SK-N-SH treated with all-trans-retinoic acid at 6 μM for 48 hours (cell line): ENCODE results near the gene MESP1.

ENCODE experiments used
- ATAC-seq: fragments of 200-7000 bp; cut with Tn5 transposase; 3 replicates; pipeline ENCODE4 v1.9.1; 2020; ENCODE audit warnings: mild to moderate bottlenecking, moderate library complexity
- ARNTL ChIP-seq: fragments of 450-650 bp; formaldehyde crosslinking; IDR thresholded peaks from 2 replicates; pipeline ENCODE4 v1.5.0; 2020; ENCODE audit warnings: low read depth, mild to moderate bottlenecking, moderate library complexity, borderline replicate concordance
- BACH2 ChIP-seq: fragments of 250-450 bp; sonication (Bioruptor Pico); IDR thresholded peaks from 2 replicates; pipeline ENCODE4 v1.9.0; 2021; ENCODE audit warnings: mild to moderate bottlenecking, borderline replicate concordance
- CSDC2 ChIP-seq: fragments of 250-450 bp; sonication (Bioruptor Pico); IDR thresholded peaks from 2 replicates; pipeline ENCODE4 v1.5.0; 2020; ENCODE audit warnings: mild to moderate bottlenecking, moderate library complexity
- CSRNP3 ChIP-seq: fragments of 250-450 bp; sonication (Bioruptor Pico); IDR thresholded peaks from 2 replicates; pipeline ENCODE4 v1.5.1; 2021; ENCODE audit warnings: mild to moderate bottlenecking, moderate library complexity
- ESRRG ChIP-seq: fragments of 250-450 bp; sonication (Bioruptor Pico); IDR thresholded peaks from 2 replicates; pipeline ENCODE4 v1.6.1; 2021; ENCODE audit warnings: mild to moderate bottlenecking
- GLIS3 ChIP-seq: fragments of 250-450 bp; sonication (Bioruptor Pico); IDR thresholded peaks from 2 replicates; pipeline ENCODE4 v1.5.0; 2020; ENCODE audit warnings: mild to moderate bottlenecking, moderate library complexity
- ISL1 ChIP-seq: fragments of 250-450 bp; sonication (Bioruptor Pico); IDR thresholded peaks from 2 replicates; pipeline ENCODE4 v2.1.2; 2022; ENCODE audit warnings: mild to moderate bottlenecking, moderate library complexity
- OSR1 ChIP-seq: fragments of 250-450 bp; sonication (Bioruptor Pico); IDR thresholded peaks from 2 replicates; pipeline ENCODE4 v1.8.0; 2022; ENCODE audit warnings: moderate library complexity, mild to moderate bottlenecking, inconsistent platforms
- PATZ1 ChIP-seq: fragments of 250-450 bp; sonication (Bioruptor Pico); IDR thresholded peaks from 2 replicates; pipeline ENCODE4 v1.8.0; 2020; ENCODE audit warnings: mild to moderate bottlenecking, moderate library complexity, borderline replicate concordance
- POU6F1 ChIP-seq: fragments of 250-450 bp; sonication (Bioruptor Pico); IDR thresholded peaks from 2 replicates; pipeline ENCODE4 v1.8.0; 2021; ENCODE audit warnings: low read depth, mild to moderate bottlenecking, moderate library complexity, borderline replicate concordance
- PPARA ChIP-seq: fragments of 250-450 bp; sonication (Bioruptor Pico); IDR thresholded peaks from 2 replicates; pipeline ENCODE4 v1.5.0; 2020; ENCODE audit warnings: mild to moderate bottlenecking, borderline replicate concordance
- RARB ChIP-seq: fragments of 250-450 bp; sonication (Bioruptor Pico); IDR thresholded peaks from 2 replicates; pipeline ENCODE4 v1.8.0; 2021; ENCODE audit warnings: mild to moderate bottlenecking, moderate library complexity
- SNAI2 ChIP-seq: fragments of 250-450 bp; sonication (Bioruptor Pico); IDR thresholded peaks from 2 replicates; pipeline ENCODE4 v1.5.0; 2020; ENCODE audit warnings: mild to moderate bottlenecking, moderate library complexity
- TCF4 ChIP-seq: fragments of 250-450 bp; sonication (Bioruptor Pico); IDR thresholded peaks from 2 replicates; pipeline ENCODE4 v1.8.0; 2021; ENCODE audit warnings: mild to moderate bottlenecking, moderate library complexity, borderline replicate concordance
- TOX ChIP-seq: fragments of 250-450 bp; sonication (Bioruptor Pico); IDR thresholded peaks from 2 replicates; pipeline ENCODE4 v1.8.0; 2021; ENCODE audit warnings: mild to moderate bottlenecking, moderate library complexity, borderline replicate concordance
- TSHZ2 ChIP-seq: fragments of 250-450 bp; sonication (Bioruptor Pico); IDR thresholded peaks from 2 replicates; pipeline ENCODE4 v1.5.0; 2020; ENCODE audit warnings: mild to moderate bottlenecking, moderate library complexity
- ZC3H10 ChIP-seq: fragments of 250-450 bp; sonication (Bioruptor Pico); IDR thresholded peaks from 2 replicates; pipeline ENCODE4 v1.5.1; 2021; ENCODE audit warnings: mild to moderate bottlenecking, moderate library complexity
- ZFP3 ChIP-seq: fragments of 250-450 bp; sonication (Bioruptor Pico); IDR thresholded peaks from 2 replicates; pipeline ENCODE4 v1.5.0; 2020; ENCODE audit warnings: mild to moderate bottlenecking, moderate library complexity
- ZFP30 ChIP-seq: fragments of 450-650 bp; formaldehyde crosslinking; IDR thresholded peaks from 2 replicates; pipeline ENCODE4 v1.5.0; 2022; ENCODE audit warnings: mild to moderate bottlenecking, moderate library complexity
- ZNF565 ChIP-seq: fragments of 450-650 bp; formaldehyde crosslinking; conservative IDR thresholded peaks from 2 replicates; pipeline ENCODE4 v1.5.0; 2020; ENCODE audit warnings: low read depth, mild to moderate bottlenecking, moderate library complexity
- ZNF70 ChIP-seq: fragments of 450-650 bp; formaldehyde crosslinking; IDR thresholded peaks from 2 replicates; pipeline ENCODE4 v1.5.0; 2020; ENCODE audit warnings: mild to moderate bottlenecking, moderate library complexity
- ZNF8 ChIP-seq: fragments of 450-650 bp; formaldehyde crosslinking; IDR thresholded peaks from 2 replicates; pipeline ENCODE4 v1.5.0; 2020; ENCODE audit warnings: mild to moderate bottlenecking, moderate library complexity
- TF ChIP-seq, protein P1 (sequence below): fragments of 250-450 bp; sonication (Bioruptor Pico); IDR thresholded peaks from 2 replicates; pipeline ENCODE4 v1.5.1; 2020; ENCODE audit warnings: low read depth, mild to moderate bottlenecking, moderate library complexity

Gene MESP1

GRCh38 chr15:89725064-89725463, 26.0 kb downstream of the MESP1 start:
- TF ChIP-seq RARB (CRISPR knock-in tag), result no peak
- TF ChIP-seq TCF4 (CRISPR knock-in tag), result no peak
- no peak for TF ChIP-seq TOX (CRISPR knock-in tag)
- no peak for TF ChIP-seq ZC3H10 (CRISPR knock-in tag)
- no peak for TF ChIP-seq SNAI2 (CRISPR knock-in tag)
- TF ChIP-seq, protein P1, sequence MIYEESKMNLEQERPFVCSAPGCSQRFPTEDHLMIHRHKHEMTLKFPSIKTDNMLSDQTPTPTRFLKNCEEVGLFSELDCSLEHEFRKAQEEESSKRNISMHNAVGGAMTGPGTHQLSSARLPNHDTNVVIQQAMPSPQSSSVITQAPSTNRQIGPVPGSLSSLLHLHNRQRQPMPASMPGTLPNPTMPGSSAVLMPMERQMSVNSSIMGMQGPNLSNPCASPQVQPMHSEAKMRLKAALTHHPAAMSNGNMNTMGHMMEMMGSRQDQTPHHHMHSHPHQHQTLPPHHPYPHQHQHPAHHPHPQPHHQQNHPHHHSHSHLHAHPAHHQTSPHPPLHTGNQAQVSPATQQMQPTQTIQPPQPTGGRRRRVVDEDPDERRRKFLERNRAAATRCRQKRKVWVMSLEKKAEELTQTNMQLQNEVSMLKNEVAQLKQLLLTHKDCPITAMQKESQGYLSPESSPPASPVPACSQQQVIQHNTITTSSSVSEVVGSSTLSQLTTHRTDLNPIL (CRISPR knock-in tag), result no peak
- TF ChIP-seq ZNF565 (CRISPR knock-in tag), result no peak
- TF ChIP-seq BACH2 (CRISPR knock-in tag), result no peak
- TF ChIP-seq ARNTL (CRISPR knock-in tag), result no peak
- TF ChIP-seq ZFP30, result no peak
- TF ChIP-seq ESRRG (CRISPR knock-in tag), result no peak
- TF ChIP-seq TSHZ2 (CRISPR knock-in tag), result no peak
- TF ChIP-seq ISL1, result no peak
- TF ChIP-seq ZFP3 (CRISPR knock-in tag), result no peak
- TF ChIP-seq CSRNP3 (CRISPR knock-in tag), result no peak
- no peak for TF ChIP-seq ZNF8 (CRISPR knock-in tag)

GRCh38 chr15:89724621-89725020, 26.4 kb downstream of the MESP1 start:
- TF ChIP-seq CSDC2 (no peak), ZNF70 (CRISPR knock-in tag) (no peak), POU6F1 (CRISPR knock-in tag) (no peak), CSRNP3 (CRISPR knock-in tag) (no peak), PPARA (no peak), ZNF565 (CRISPR knock-in tag) (no peak), ESRRG (CRISPR knock-in tag) (no peak), PATZ1 (no peak), ZFP30 (no peak), TOX (CRISPR knock-in tag) (no peak)
- ATAC-seq, result no peak

More at GRCh38 chr15:89725064-89725463, 26.0 kb downstream of the MESP1 start:
- no peak for ATAC-seq

- ATAC-seq, result no peak
- TF ChIP-seq OSR1, result no peak
- TF ChIP-seq TSHZ2 (CRISPR knock-in tag), result no peak
- no peak for TF ChIP-seq ZC3H10 (CRISPR knock-in tag)
- no peak for TF ChIP-seq ZNF70 (CRISPR knock-in tag)
- TF ChIP-seq ISL1, result no peak
- no peak for TF ChIP-seq TOX (CRISPR knock-in tag)
- no peak for TF ChIP-seq GLIS3 (CRISPR knock-in tag)
- TF ChIP-seq, protein P1 (CRISPR knock-in tag), result no peak
- no peak for TF ChIP-seq ZNF8 (CRISPR knock-in tag)
- TF ChIP-seq SNAI2 (CRISPR knock-in tag), result no peak
- no peak for TF ChIP-seq ZNF565 (CRISPR knock-in tag)
- TF ChIP-seq ARNTL (CRISPR knock-in tag), result no peak
- no peak for TF ChIP-seq TCF4 (CRISPR knock-in tag)
These were observed 28.0 kb downstream of the MESP1 start for GRCh38 chr15:89723031-89723430.
